Measurements from ENCODE around the gene ATP2B2.

Gene ATP2B2

DNA sequence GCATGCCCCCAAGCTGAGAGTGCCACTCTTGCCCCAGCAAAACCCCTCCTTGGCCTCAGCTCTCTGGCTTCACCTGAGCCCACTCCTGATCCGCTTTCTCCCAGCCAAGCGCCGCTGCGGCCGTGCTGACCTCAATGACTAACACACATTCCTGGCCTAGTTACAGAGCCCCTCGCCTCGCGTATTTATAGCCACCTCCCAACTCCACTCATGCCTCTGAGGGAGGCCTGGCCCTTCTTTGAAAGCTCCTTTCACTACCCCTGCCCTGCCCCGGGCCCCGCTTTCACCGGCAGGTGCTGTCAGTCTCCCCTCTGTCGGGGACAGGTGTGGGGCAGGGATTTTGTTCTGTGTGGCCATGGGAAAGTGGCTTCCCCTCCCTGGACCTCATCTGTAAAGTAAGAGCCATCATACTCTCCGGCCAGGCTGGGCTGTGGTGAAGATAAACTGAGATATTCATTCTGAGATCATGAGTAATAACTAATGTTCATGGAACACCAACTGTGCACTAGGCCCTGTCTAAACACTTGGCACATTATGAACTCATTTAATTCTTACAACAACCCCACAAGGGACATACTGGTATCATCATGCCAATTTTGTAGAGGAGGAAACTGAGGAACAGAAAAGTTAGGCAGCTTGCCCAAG lies 13.2 kb upstream of the ATP2B2 start:
- H3K27ac ChIP-seq (ENCODE audit: low read depth, low read length, severe bottlenecking): no peak overlapping the region
- H3K4me1 ChIP-seq (ENCODE audit: control insufficient read depth, insufficient read depth, low read length, poor library complexity, severe bottlenecking): peaks cover 6% of the 10 kb centered on the region
- no peak overlapping the region for H3K4me3 ChIP-seq (ENCODE audit: extremely low read depth, insufficient read depth, low read length, poor library complexity, severe bottlenecking)
- H3K9me3 ChIP-seq (ENCODE audit: control insufficient read depth, low read length): no peaks in the 10 kb centered on the region
- WGBS, 2 experiments (ENCODE audit: insufficient coverage in 2 of 2): 71 to 72% methylated on average over 8 to 10 of the region's 13 CpGs
- no peaks in the 10 kb centered on the region for H3K36me3 ChIP-seq (ENCODE audit: control insufficient read depth, insufficient read depth, low read length)

DNA sequence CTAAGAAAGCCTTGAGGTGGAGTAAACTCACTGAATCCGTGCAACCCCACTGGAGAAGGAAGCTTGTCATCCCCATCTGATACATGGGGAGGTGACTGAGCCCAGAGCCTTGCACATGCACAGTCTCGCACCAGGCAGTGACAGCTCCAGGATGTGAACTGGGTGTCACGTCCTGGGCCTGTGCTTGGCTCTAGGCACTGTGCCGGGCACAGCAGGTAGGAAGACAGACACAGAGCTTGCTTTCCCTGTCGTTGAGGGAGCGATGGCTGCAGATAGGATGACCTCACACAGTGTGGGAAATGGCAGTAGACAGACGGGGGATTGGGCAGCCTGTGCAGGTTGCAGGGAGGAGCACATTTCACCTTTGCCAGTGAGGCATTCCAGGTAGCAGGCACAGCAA lies 12.2 kb upstream of the ATP2B2 start:
- WGBS, 2 experiments (ENCODE audit: insufficient coverage in 2 of 2): 68 to 76% methylated on average over 6 of the region's 7 CpGs
- no peak overlapping the region for H3K27ac ChIP-seq (ENCODE audit: low read depth, low read length, severe bottlenecking)
- peaks cover 6% of the 10 kb centered on the region for H3K4me1 ChIP-seq (ENCODE audit: control insufficient read depth, insufficient read depth, low read length, poor library complexity, severe bottlenecking)
- no peak overlapping the region for H3K4me3 ChIP-seq (ENCODE audit: extremely low read depth, insufficient read depth, low read length, poor library complexity, severe bottlenecking)
- H3K9me3 ChIP-seq (ENCODE audit: control insufficient read depth, low read length): no peaks in the 10 kb centered on the region
- H3K36me3 ChIP-seq (ENCODE audit: control insufficient read depth, insufficient read depth, low read length): no peaks in the 10 kb centered on the region

- no peaks in the 10 kb centered on the region for H3K36me3 ChIP-seq (ENCODE audit: control insufficient read depth, insufficient read depth, low read length)
- H3K4me1 ChIP-seq (ENCODE audit: control insufficient read depth, insufficient read depth, low read length, poor library complexity, severe bottlenecking): peaks cover 6% of the 10 kb centered on the region
- 75 to 84% methylated on average over 9 to 11 of the region's 14 CpGs for WGBS, 2 experiments (ENCODE audit: insufficient coverage in 2 of 2)
- no peaks in the 10 kb centered on the region for H3K9me3 ChIP-seq (ENCODE audit: control insufficient read depth, low read length)
- no peak overlapping the region for H3K4me3 ChIP-seq (ENCODE audit: extremely low read depth, insufficient read depth, low read length, poor library complexity, severe bottlenecking)
- H3K27ac ChIP-seq (ENCODE audit: low read depth, low read length, severe bottlenecking): no peak overlapping the region
Observed at GRCh38 chr3:10516544-10517452, 11.4 kb upstream of the ATP2B2 start.

GRCh38 chr3:10515884-10516495 lies 10.6 kb upstream of the ATP2B2 start:
- WGBS, 2 experiments (ENCODE audit: insufficient coverage in 2 of 2): 69 to 72% methylated on average over 6 of the region's 7 CpGs
- Histone ChIP-seq H3K4me3 (ENCODE audit: extremely low read depth, insufficient read depth, low read length, poor library complexity, severe bottlenecking) (no peak overlapping the region), H3K27ac (ENCODE audit: low read depth, low read length, severe bottlenecking) (no peak overlapping the region), H3K4me1 (ENCODE audit: control insufficient read depth, insufficient read depth, low read length, poor library complexity, severe bottlenecking) (peaks cover 6% of the 10 kb centered on the region), H3K36me3 (ENCODE audit: control insufficient read depth, insufficient read depth, low read length) (no peaks in the 10 kb centered on the region), H3K9me3 (ENCODE audit: control insufficient read depth, low read length) (no peaks in the 10 kb centered on the region)

- Histone ChIP-seq H3K27ac (ENCODE audit: low read depth, low read length, severe bottlenecking) (no peak overlapping the region), H3K36me3 (ENCODE audit: control insufficient read depth, insufficient read depth, low read length) (no peaks in the 10 kb centered on the region), H3K4me1 (ENCODE audit: control insufficient read depth, insufficient read depth, low read length, poor library complexity, severe bottlenecking) (peaks cover 6% of the 10 kb centered on the region), H3K4me3 (ENCODE audit: extremely low read depth, insufficient read depth, low read length, poor library complexity, severe bottlenecking) (no peak overlapping the region), H3K9me3 (ENCODE audit: control insufficient read depth, low read length) (no peaks in the 10 kb centered on the region)
- WGBS, 2 experiments (ENCODE audit: insufficient coverage in 2 of 2): 92 to 100% methylated on average over 2 to 3 of the region's 3 CpGs
Observed at GRCh38 chr3:10515396-10515795, 10.0 kb upstream of the ATP2B2 start.

DNA sequence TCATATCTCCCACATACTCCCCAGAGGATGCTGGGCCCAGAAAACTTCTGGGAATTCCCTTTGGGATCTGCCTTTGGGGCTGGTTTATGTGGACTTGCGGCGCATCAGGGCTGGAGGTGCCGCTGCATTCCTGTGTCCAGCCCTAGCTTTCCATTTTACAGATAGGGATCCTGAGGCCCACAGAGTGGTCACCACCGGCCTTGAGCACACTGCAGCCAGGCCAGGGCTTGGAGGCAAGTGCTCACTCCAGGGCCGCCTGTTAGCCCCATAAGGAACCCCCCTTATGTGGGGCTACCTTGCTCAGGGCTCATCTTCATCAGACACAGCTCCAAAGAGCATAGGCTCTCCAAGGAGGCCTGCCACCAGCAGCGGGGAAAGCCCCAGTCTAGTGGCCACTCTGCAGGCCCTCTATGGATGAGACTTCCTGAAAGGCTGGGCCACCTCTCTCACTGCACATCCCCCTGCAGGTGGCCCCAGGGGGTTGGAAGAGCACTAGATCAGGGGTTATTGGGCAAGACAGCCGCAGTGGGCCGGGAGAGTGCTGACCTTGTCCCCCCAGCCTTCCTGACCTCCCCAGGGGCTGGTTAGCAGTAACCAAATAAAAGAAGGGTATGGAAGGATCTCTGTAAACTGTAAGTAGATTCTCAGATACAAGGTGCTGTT lies 9.2 kb upstream of the ATP2B2 start:
- Histone ChIP-seq H3K4me1 (ENCODE audit: control insufficient read depth, insufficient read depth, low read length, poor library complexity, severe bottlenecking) (peaks cover 6% of the 10 kb centered on the region), H3K36me3 (ENCODE audit: control insufficient read depth, insufficient read depth, low read length) (no peaks in the 10 kb centered on the region), H3K9me3 (ENCODE audit: control insufficient read depth, low read length) (no peaks in the 10 kb centered on the region), H3K4me3 (ENCODE audit: extremely low read depth, insufficient read depth, low read length, poor library complexity, severe bottlenecking) (no peak overlapping the region), H3K27ac (ENCODE audit: low read depth, low read length, severe bottlenecking) (no peak overlapping the region)
- 86% methylated on average over 5 to 7 of the region's 8 CpGs for WGBS, 2 experiments (ENCODE audit: insufficient coverage in 2 of 2)

DNA sequence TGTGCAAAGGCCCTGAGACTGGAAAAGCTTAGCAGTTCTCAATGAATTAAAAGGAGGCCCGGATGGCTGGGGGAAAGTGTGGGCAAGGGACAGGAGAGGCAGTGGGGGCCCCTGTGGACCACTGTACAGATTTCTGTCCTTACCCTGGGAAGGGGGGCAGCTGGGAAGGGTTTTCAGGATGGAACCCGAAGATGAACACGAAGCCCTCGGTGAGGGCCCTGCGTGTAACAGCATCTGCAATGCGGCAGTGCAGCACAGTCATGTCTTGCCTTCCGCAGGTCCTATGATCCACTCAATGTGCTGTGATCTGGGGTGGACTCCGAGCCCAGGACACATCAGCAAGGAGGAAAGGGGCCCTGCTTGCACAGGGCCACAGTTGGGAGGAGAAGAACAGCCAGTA lies 7.9 kb upstream of the ATP2B2 start:
- WGBS, 2 experiments (ENCODE audit: insufficient coverage in 2 of 2): 85 to 92% methylated on average over 3 to 8 of the region's 8 CpGs

DNA sequence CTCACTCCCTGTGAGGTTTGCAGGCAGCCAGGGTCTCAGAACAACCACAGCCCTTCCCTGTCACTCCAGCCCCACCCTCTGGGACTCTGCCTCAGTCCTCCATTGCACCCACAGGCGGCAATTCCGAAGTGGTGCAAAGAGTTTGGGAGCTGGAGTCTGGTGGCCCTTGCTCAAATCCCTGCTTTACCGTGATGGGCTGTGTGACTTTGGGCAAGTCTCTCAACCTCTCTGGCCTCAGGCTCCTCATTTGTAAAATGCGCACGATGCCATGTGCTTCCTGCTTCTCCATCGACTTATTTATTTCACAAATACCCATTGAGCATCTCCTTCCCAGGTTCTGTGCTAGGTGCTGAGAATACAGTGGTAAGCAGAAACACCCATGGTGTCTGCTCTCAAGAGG lies 7.3 kb upstream of the ATP2B2 start:
- 72 to 81% methylated on average over 3 of the region's 6 CpGs for WGBS, 2 experiments (ENCODE audit: insufficient coverage in 2 of 2)
- Histone ChIP-seq H3K9me3 (ENCODE audit: control insufficient read depth, low read length) (no peaks in the 10 kb centered on the region), H3K4me3 (ENCODE audit: extremely low read depth, insufficient read depth, low read length, poor library complexity, severe bottlenecking) (no peak overlapping the region), H3K36me3 (ENCODE audit: control insufficient read depth, insufficient read depth, low read length) (no peaks in the 10 kb centered on the region), H3K4me1 (ENCODE audit: control insufficient read depth, insufficient read depth, low read length, poor library complexity, severe bottlenecking) (no peaks in the 10 kb centered on the region), H3K27ac (ENCODE audit: low read depth, low read length, severe bottlenecking) (peak overlapping the region; percentile 53)

More for the DNA sequence above, 7.9 kb upstream of the ATP2B2 start:
- Histone ChIP-seq H3K36me3 (ENCODE audit: control insufficient read depth, insufficient read depth, low read length) (no peaks in the 10 kb centered on the region), H3K4me3 (ENCODE audit: extremely low read depth, insufficient read depth, low read length, poor library complexity, severe bottlenecking) (no peak overlapping the region), H3K27ac (ENCODE audit: low read depth, low read length, severe bottlenecking) (no peak overlapping the region), H3K4me1 (ENCODE audit: control insufficient read depth, insufficient read depth, low read length, poor library complexity, severe bottlenecking) (peaks cover 1% of the 10 kb centered on the region), H3K9me3 (ENCODE audit: control insufficient read depth, low read length) (no peaks in the 10 kb centered on the region)

- H3K36me3 ChIP-seq (ENCODE audit: control insufficient read depth, insufficient read depth, low read length): no peaks in the 10 kb centered on the region
- H3K27ac ChIP-seq (ENCODE audit: low read depth, low read length, severe bottlenecking): peak overlapping the region; percentile 53
- WGBS, 2 experiments (ENCODE audit: insufficient coverage in 2 of 2): 57 to 58% methylated on average over 5 of the region's 7 CpGs
- no peaks in the 10 kb centered on the region for H3K9me3 ChIP-seq (ENCODE audit: control insufficient read depth, low read length)
- no peaks in the 10 kb centered on the region for H3K4me1 ChIP-seq (ENCODE audit: control insufficient read depth, insufficient read depth, low read length, poor library complexity, severe bottlenecking)
- no peak overlapping the region for H3K4me3 ChIP-seq (ENCODE audit: extremely low read depth, insufficient read depth, low read length, poor library complexity, severe bottlenecking)
Observed at GRCh38 chr3:10511809-10512494, 6.6 kb upstream of the ATP2B2 start.
